GM19351 (cell line): ENCODE measurements around the gene GLCCI1.
"Not testable (repeated sequence)": the region's sequence is repeated elsewhere in the genome, so short reads cannot be mapped to it uniquely, and the experiment has no call there.

Source experiments
- ATAC-seq: cut with Tn5 transposase; IDR thresholded peaks from one replicate; pipeline ENCODE4 v1.9.1; 2021; ENCODE audit warnings: mild to moderate bottlenecking, moderate library complexity; ENCODE audit not compliant: unreplicated experiment

Gene GLCCI1

DNA sequence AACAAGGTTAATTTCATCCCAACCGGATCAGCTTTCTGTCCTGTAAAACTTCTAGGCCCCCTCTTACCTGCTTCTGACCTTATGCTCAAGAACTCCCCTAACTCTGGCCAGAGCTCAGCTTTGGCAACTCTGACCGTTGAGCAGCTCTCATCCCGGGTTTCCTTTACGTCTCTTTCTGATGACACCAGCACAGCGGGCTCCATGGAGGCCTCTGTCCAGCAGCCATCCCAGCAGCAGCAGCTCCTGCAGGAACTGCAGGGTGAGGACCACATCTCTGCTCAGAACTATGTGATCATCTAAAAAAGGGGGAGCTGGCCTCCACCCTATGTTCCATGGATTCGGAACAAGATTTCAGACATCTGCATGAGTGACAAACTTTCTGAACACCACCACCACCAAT, 117.6 kb downstream of the GLCCI1 start:
- no peak for ATAC-seq

DNA sequence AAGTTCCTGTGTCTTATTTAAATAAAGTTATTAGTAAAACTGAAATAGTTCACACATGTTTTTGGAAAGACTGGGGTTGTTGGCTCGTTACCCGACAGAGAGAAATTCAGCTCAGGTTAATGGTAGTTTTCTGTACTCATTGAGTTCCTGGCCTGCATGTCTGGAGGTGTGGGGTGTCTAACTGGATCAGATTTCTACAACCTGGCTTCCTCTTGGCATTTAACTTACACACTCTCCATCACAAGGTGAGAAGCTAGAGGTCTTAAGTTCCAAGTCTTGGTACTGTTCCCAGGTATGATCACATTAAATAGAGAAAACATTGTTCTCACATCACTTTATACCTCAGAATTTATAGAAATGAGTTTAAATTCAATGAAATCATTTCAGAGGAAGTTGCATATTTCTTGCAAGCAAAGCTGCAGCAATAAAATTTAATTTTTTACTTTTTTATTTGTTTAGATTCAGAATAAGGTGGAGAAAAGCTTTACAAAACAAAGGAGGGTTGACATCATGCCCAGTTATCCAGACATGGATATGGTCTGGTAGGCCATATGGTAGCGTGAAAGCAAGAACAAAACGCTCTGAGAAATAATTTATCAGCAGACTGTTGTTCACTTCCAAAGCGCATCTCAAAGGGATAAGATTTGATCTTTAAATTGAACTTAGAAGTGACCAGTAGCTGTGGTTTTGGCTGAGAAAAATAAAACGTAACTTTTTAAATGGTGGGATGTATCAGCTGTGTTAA, 120.6 kb downstream of the GLCCI1 start:
- ATAC-seq: no peak

DNA sequence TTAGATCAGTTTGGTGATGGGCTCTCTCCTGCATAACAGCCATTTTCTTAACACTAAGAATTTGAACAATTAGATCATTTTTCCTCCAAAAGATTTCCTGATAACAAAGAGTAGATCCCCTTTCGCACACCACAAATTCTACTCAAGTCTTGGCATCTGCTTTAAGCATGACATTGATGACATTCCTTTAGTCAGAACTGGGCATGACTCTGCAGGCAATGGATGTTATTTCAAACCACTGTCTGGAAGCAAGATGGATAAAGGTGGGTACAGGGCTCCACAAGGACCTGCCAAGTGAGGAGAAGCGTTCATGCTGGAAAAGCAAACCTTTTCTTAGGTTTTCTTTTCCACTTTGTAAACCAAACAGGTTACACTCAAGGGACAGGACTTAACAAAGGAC, 123.5 kb downstream of the GLCCI1 start:
- no peak for ATAC-seq

DNA sequence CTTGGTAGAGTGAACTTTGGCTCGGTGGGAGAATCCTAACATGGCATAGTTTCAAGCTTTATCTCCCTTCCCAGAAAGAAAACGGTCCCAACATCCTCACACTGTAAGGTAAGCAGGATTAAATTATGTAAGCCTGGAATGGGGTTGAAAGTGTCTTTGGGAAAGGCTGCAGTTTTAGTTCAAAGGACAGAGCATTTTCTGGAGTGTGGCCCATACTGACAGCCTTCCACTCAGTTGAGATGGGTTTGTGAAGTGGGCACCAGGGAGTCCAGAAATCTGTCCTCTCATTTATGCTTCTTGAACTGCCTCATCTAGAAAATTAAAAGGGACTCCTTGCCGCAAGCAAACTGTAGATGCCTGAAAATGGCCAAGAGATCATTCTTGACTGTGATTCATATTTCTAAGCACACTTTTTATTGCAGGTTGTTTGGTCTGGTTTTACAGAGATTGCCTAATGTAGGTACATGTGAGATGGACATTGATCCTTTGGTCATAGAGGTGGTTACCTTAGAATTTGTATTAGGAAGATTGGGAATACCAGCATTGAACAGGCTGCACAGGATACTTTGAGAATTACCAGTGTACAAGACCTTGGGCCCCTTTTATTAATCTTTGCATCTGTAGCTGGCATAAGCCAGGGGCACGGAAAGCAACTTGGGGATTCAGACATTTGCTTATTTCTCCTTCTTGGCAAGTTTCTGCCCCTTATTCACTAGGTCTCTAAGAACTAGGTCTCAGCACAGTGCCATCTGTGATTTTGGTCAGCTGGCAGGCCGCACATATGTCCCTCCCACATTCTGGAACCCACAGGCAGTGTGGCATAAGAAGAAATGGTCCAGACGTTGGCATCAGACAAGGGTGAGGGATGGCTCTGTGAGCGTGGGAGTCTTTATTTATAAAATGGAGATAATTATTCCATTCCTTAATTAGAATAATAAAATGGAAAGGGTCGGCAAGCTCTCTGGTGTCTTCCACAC, 125.9 kb downstream of the GLCCI1 start:
- ATAC-seq: no peak

DNA sequence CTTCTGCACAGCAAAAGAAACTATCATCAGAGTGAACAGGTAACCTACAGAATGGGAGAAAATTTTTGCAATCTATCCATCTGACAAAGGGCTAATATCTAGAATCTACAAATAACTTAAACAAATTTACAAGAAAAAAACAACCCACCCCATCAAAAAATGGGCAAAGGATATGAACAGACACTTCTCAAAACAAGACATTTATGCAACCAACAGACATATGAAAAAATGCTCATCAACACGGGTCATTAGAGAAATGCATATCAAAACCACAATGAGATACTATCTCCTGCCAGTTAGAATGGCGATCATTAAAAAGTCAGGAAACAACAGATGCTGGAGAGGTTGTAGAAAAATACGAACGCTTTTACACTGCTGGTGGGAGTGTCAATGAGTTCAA, 132.7 kb downstream of the GLCCI1 start:
- ATAC-seq: not testable (repeated sequence)

DNA sequence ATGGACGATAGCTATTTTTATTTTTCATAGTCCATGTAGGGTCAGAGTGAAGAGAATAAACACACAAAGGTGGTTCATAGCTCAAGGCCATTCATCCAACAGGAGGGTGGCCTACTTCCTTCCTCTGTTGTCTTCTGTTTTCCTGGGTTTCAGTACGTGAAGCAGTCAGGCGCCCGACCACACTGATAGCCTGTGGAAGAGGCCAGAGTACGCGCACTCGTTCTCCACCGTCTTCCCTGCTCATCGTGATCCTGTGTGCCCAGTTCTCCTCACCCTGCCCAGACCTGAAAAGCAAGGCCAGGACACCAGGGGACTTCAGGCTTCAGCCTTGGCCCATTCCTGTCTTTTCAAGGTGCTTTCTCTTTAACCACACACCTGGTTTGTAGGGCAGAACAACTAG, 134.7 kb downstream of the GLCCI1 start:
- no peak for ATAC-seq

DNA sequence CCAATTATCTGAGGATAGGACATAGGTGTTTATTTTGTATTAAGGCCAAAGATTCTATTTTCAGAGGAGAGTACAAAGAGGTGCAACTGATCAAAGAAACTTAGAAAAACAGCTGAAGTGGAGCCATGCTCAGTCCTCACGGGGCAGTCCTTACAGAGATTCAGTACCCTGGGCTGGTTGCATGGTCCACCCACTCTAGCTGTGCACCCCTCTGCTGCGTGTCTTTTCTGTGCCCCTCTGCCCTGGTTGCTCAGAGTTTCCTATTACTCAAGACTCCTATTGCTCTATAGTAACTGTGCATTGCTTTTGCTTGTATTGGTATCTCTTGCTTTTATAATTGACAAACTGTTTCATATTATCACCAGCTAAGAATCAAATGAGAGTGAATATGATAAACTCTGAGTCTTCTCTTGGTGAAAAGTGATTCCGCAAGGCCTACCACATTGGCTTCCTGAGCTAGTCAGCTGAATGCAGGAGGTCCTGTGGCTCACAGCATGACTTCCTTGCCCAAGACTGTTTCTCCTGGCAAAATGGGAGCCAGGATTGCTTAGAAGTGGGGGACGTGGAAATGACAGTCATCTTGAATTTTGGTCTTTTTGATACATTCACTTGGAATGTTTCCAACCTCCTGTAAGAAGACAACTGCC, 137.0 kb downstream of the GLCCI1 start:
- ATAC-seq: no peak

DNA sequence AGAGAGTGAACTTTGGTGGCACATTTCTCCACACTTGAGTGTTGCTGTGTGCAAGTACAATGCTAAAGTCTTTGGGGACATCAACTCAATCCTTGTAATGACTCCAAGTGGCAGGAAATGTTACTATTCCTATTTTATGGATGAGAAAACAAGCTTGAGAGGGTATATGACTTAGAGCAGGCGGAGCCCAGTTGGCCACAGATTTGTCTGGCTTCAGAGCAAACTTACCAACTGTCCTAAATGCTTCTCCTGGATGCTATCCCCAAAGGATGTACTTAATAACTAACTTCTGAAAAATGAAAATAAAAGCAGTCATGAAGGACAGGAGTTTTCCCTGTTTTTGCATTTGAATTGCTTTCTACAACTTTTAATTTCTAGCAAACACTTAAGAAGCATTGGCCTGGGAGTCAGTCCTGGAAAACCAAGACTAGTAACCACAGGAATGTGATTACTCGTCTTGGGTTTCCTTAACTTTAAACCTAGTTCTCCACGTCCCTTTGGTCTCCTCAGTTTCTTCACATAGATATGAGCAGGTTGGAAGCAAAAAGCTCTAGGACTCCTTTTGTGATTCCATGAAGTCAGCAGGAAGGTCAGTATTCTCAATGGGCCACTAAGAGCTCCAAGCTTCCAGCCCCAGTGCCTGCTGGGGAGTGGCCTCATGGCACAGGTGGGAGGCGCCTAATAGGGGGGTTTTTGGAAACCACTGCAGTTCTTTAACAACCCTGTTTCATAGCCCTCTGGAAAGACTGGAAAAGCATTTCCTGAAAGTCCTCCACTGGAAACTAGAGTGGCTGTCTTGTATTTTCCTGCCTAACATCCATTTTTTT, 140.8 kb downstream of the GLCCI1 start:
- ATAC-seq: no peak

DNA sequence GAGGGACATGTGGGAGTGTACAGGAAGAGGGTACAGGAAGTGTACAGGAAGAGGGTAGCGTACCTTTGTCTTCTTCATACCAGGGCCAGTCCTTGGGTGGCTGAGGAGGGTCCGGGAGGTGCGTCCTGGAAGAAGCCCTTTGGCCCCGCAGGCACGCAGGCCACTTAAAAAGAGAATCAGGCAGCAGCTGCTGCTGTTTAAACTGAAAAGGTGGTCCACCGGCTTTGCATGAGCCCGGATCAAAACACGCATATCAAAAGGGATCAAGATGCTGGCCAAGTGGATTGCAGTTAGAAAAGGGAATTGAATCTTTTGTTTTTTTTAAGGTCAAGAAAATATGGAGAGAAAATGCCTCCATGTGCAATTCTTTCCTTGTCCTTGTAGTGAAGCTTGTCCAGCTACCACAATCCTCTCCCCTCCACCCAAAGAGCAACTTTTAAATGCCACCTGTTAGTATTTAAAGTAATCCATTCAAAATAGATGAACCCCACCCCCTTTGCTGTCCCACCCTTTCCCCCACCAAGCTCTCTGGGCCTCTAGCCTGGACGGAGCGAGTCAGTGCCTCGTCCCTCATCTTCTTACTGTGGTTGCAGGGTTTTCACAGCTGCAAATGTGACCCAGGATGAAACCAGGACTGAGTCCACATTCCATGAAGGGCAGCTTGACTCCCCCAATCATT, 142.8 kb downstream of the GLCCI1 start:
- no peak for ATAC-seq

DNA sequence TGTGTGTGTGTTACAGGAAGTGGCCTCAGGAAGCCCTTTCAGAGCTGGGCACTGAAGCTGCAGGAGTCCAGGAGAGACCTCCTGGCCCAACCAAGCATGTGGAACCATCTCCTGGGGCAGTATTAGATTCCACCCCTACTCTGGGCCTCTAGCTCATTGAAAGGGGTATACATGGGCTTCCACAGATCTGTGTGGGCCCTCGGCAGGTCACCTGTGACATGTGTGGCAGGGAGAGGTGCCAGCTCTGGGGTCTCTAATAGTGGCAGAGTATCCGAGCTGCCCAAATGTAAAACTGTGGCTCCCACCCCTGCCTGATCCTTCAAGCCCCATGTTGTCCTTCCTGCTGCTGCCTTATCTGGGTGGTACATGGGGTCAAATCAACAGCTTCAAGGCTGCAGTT, 144.1 kb downstream of the GLCCI1 start:
- no peak for ATAC-seq

DNA sequence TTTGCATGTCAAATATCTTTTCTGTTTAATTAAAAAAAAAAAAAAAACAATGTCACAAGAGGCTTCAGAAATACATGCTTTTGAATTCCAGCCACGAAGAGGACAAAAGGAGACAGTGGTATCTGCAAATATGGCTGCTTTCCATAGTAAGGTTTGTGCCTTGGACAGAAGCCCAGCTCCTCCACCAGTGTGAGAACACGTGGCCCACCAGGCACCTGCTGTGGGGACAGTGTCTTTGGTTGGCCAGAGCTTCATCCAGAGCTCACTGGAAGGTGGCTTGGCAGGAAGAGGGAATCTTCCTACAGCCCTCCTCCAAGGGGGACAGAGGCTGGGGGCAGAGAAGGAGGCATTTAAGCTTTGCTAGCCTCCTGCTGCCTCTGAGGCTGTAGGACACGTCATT, 144.6 kb downstream of the GLCCI1 start:
- no peak for ATAC-seq

DNA sequence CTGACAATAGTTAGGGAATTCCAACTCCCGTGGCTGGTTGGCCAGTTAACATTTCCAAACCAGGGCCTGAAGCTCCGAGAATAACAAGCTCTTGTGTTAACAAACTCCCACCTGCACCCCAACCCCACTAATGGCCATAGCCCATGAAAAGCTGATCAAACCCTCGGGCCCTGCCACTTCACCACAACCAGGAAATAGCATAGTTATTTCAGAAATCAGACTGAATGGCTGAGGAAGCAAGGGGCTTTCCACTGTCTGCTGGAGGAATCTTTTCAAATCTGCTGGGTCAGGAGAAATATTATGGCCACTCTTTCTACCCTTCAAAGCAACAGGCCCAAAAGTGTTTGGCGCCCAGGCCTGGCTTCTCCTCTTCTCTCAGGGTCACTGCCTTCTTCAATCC, 145.6 kb downstream of the GLCCI1 start:
- peak; percentile 31 for ATAC-seq

DNA sequence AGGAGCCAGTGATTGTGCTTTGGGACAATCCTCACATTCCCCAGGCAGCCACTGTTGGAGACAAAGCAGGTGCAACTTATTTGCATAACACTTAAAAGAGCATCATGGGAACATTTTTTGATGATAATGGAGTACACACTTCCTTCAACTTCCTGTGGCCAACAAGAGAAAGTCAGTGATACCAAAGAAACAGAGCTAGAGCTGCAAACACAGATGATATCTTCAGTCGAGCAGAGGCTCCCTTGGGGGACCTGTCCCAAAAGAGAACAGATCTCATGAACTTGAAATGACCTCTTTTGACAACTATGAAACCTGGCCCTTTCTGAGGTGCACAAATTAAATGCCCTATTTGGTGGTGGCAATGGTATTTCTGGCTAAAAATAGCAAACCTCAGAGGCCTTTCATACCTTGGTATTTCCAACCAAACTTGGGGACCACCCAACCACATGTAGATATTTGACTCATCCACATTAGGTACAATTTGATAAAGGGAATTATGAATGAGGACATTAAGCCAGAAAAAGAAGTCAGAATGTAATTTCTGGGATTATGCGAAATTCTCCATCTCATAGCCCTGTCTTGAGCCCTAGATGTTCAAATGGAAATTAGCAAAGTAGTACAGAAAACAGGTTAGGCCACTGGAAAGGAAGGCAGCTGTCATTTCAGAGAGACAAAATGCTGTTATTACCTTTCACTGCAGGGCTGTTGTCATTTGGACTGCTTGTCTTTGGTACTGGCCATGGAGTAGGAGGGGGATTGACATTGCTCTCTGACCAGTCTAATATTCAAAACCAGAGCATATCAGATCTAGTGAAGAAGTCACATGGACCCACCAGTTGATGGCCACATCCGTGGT, 147.2 kb downstream of the GLCCI1 start:
- peak; percentile 87 for ATAC-seq

DNA sequence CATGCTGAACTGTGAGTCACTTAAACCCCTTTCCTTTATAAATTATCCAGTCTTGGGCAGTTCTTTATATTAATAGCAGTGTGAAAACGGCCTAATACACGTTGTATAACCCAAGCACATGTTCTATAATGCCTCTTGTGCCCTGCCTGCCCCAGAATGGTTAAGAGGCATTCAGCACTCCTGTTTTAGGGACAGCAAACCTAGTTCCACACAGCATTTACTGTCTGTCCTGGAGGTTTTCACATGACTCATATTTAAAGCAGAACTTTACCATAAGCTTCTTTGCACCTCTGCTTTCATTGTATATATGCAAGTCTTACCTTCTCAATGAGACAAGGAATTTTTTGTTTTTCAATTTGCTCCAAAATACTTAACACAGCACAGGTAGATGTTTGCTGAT, 148.6 kb downstream of the GLCCI1 start:
- peak; percentile 30 for ATAC-seq

DNA sequence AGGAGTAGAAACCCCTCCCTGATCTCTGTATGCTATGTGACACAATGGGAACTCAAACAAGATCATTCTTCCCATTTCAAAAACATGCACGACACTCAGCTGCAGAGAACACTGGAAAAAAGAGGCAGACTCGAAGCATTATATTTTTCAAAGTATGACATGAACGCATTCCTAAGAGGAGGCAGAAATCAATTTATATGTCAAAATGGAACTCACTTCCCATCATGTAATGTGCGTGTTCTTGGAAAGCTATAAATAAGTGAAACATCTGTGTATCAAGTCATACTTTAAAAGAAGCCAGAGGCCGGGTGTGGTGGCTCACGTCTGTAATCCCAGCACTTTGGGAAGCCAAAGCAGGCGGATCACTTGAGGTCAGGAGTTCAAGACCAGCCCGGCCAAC, 150.7 kb downstream of the GLCCI1 start:
- no peak for ATAC-seq

DNA sequence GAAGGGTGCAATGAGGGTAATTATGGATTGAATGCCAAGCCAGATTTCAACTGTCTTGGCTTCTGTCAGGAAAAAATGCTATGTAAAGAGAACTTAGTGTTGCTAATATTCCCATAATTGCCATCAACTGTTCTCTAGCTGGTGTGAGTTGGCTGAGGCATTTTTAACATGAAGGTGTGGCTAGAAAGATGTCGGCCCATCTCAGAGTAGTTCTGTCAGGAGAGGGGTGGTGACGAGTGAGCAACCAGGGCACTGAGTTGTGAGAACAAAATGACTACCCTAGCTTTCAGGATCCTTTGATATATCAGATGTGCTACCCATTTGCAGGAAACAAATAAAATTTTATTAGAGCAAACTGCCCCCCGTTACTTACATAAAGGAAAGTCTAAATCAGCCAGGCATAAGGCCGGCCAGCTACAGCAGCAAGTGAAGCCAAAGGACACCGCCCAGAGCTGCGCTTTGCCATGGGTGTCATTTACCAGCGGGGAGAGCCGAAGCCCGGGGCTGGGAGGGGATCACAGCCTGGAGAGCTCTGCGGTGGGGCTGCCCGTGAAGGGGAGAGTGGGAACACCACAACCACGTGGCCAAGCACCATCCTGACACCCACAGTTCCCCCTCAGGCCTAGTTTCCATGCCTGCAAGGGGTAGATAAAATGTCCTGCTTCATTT, 151.9 kb downstream of the GLCCI1 start:
- ATAC-seq: no peak

DNA sequence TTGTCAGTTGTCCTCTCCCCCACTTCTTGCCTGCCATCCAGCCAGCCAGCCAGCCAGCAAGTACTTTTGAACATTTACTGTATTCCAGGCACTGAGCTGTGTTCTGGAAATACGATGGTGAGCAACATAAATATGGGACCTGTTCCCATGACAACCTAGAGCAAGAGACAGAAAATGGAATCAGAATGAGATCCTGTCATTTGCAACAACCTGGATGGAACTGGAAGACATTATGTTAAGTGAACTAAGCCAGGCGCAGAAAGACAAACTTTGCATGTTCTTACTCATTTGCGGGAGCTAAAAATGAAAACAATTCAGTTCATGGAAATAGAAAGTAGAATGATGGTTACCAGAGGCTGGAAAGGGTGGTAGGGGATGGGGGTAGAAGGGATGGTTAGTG, 152.6 kb downstream of the GLCCI1 start:
- no peak for ATAC-seq

DNA sequence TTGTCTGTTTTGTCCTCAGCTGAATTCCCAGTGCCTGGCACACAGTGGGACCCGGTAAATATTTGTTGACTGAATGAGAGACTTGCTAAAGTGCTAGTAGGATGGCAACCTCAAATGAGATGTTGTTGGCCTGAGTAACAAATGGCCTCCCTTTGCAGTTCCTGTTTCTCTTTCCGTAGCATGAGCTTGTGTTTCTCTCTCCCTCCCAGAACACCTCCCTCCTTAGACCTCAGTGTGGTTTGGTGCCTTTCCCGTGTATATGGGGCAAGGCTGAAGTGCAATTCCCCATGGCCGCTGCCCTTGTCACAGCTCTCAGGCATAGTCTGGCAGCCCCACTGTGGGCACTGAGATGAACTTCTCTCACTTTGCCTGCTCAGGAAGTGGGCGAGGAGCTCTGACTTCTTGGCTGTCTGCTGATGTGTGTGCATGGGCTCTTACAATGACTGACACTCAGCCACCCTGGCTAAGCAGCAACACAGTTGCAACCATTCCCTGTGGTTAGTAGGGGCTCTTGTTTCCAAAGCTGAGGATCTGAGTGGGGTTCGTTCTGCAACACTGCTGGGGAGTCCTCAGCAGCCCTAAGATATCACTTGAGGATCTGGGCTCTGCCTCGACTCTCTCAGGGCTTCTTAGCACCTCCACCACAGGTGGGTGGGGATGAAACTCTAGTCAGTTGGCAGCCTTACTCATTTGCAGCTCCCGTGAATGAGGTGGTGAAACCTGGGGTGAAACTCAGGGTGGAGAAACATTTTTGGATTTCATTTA, 157.3 kb downstream of the GLCCI1 start:
- peak; percentile 66 for ATAC-seq
